GM12872 (cell line): ENCODE results near the gene PRPF38B.

Source experiments
- CTCF ChIP-seq: IDR thresholded peaks from 3 replicates; pipeline ENCODE4 v1.5.1; 2011; ENCODE audit warnings: low read depth, mild to moderate bottlenecking, low read length, moderate library complexity; ENCODE audit not compliant: insufficient read depth

Gene PRPF38B

GRCh38 chr1:108668777-108669176 lies 23.3 kb upstream of the PRPF38B start:
- no peak for TF ChIP-seq CTCF

- TF ChIP-seq CTCF = no peak
Observed at GRCh38 chr1:108669679-108670078, 22.4 kb upstream of the PRPF38B start.

GRCh38 chr1:108670131-108670773 lies 21.9 kb upstream of the PRPF38B start:
- no peak for TF ChIP-seq CTCF

GRCh38 chr1:108671143-108671542 lies 21.0 kb upstream of the PRPF38B start:
- no peak for TF ChIP-seq CTCF

GRCh38 chr1:108678706-108679105 lies 13.4 kb upstream of the PRPF38B start:
- no peak for TF ChIP-seq CTCF

GRCh38 chr1:108679586-108680213 lies 12.4 kb upstream of the PRPF38B start:
- TF ChIP-seq CTCF = no peak

GRCh38 chr1:108685529-108685928 lies 6.6 kb upstream of the PRPF38B start:
- no peak for TF ChIP-seq CTCF
